HG03175 (cell line): Measurements from ENCODE around the gene SPTBN1.
"Not testable (repeated sequence)": the region's sequence is repeated elsewhere in the genome, so short reads cannot be mapped to it uniquely, and the experiment has no call there.

Source experiments
- ATAC-seq: cut with Tn5 transposase; IDR thresholded peaks from one replicate; pipeline ENCODE4 v1.9.1; 2021; ENCODE audit warnings: mild to moderate bottlenecking, moderate library complexity; ENCODE audit not compliant: unreplicated experiment

Gene SPTBN1

GRCh38 chr2:54499661-54500060 lies 43.5 kb downstream of the SPTBN1 start:
- no peak for ATAC-seq

- ATAC-seq = no peak
Measured at GRCh38 chr2:54500404-54501205, 44.5 kb downstream of the SPTBN1 start.

DNA sequence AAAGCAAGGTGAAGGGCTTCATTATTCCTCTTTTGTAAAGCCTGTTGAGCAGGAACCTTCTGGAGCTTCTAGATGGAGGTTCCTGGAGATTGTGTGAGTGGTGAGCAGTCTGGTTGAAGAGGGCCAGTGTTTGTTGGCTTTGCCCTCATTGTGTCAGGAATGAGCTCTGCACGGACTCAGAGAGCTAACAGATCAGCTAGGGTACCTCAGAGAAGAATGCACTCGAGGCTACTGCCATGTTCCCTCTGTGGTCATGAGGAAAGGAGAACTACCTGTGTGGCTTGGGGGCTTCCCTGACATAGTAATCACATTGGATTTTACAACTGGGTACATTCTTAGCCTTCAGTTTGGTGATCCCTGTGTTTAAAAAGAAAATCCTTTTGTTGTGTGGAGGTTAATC lies 46.6 kb downstream of the SPTBN1 start:
- no peak for ATAC-seq

- peak; percentile 57 for ATAC-seq
Measured at GRCh38 chr2:54503192-54503591, 47.1 kb downstream of the SPTBN1 start.

GRCh38 chr2:54503828-54504227 lies 47.7 kb downstream of the SPTBN1 start:
- no peak for ATAC-seq

DNA sequence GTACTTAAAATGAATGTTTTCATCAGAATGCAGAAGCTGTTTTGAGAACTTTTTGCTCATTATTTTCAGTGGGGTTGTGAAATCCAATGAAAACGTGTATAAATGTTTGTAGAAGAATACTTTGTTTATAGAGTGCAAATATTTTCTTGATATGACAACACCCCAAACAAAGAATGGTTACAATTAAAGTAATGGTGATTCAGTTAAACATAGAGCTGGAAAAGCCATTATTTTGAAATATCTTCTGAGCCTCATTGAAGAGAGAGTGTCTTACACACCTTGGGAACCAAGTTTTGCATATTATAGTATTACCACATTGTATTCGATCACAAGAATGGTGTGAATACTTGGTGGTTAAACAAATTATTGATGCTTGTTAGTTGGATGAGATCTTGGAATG lies 48.7 kb downstream of the SPTBN1 start:
- no peak for ATAC-seq

- ATAC-seq = no peak
Measured at GRCh38 chr2:54508541-54508940, 52.4 kb downstream of the SPTBN1 start.

GRCh38 chr2:54509043-54509442 lies 52.9 kb downstream of the SPTBN1 start:
- ATAC-seq = not testable (repeated sequence)

DNA sequence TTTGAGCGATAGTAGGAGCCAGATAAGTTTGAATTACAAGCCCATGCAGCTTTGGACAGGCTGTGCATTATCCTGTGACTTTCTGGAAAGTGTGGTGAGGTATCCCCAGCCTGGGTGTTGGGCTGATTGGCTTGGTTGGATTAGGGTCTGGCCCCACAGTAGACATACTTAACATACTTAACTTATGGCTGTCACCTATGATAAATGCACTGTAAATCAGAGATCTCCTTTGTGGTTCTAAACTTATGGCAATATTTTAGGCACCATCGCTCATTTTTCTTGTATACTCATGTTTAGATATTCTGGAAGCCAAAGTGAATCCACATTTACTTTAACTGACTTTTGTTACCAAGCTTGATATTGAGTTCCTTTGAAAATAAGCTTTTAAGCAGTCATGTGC lies 54.8 kb downstream of the SPTBN1 start:
- no peak for ATAC-seq

DNA sequence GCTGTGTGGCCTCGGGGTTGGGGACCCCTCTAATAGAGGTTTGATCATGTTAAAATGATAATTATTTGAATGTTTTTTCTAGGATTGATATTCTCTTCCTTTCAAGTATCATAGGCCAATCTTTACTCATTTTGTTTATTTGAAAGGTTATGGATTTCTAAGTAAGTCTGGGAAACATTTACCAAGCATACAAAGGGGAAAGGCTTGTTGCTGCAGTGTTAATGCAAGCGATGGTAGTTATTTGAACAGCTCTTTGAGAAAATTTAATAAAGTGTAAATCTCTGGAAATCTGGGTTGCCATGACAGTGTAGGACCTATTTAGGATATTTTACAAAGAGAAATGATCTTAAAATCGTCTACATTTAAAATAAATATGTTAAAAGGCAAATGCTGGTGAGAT lies 56.1 kb downstream of the SPTBN1 start:
- ATAC-seq = no peak

DNA sequence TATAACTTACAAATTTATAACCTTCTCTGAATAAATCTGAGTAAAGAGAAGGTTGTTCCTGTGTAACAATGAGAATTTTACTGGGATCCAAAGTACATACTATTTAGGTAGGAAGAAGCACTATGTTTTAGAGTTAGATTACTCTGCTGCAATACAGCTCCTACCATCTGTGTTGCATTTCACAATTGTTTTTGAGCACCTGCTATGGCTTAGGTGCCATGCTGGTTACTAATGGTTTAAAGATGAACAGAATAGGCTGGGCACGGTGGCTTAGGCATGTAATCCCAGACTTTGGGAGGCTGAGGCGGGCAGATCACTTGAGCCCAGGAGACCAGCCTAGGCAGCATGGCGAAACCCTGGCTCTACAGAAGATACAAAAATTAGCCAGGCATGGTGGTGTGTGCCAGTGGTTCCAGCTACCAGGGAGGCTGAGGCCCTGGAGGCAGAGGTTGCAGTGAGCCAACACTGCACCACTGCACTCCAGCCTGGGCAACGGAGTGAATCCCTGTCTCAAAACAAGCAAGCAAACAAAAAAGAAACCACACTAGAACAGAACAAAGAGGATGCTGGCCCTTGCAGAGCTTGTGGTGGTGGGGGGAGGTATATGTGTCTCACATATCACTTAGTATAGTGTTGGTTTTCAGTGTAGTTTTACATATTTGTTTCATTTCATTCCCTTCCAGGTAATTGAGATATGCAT lies 56.7 kb downstream of the SPTBN1 start:
- ATAC-seq = no peak

- ATAC-seq = no peak
Measured at GRCh38 chr2:54513363-54513715, 57.2 kb downstream of the SPTBN1 start.

DNA sequence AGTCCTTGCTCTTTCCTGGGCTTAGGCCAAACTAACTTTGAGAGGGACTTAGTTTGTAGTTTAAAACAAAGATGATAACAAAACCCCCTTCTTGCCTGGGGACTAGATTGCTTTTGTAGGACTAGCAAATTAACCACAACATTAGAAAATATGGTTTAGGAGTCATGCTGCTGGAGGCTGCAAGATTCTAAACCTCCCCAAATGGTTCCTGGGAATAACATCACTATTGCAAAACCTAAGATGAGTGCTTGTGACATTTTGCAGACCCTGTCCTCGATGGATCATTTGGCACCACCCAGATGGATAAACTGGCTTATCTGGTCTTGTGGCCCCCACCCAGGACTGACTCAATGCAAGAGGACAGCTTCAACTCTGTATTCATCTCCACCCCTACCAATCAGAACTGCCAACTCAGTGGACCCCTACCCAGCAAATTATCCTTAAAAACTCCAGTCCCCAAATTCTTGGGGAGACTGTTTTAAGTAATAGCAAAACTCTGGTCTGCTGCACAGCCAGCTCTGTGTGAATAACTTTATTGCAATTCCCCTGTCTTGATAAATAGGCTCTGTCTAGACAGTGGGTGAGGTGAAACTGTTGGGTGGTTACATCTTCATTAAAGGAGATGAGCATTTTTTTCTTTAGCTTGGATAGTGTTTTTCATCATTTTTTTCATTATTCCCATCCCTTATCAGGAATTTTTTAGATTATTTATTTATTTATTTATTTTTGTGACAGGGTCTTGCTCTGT lies 58.9 kb downstream of the SPTBN1 start:
- ATAC-seq = no peak

DNA sequence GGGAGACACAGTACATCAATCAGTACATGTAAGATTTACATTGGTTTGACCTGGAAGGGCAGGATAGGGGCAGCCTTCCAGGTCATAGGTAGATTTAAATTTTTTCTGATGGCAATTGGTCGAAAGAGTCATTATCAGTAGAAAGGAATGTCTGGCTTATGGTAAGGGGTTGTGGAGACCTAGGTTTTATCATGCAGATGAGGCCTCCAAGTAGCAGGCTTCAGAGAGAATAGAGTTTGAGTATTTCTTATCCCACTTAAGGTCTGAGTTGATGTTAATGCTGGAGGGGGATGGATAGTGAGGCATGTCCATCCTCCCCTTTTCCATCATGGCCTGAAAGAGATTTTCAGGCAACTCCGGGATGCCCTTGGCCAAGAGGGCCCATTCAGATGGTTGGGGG lies 60.7 kb downstream of the SPTBN1 start:
- no peak for ATAC-seq

- not testable (repeated sequence) for ATAC-seq
Measured at GRCh38 chr2:54518016-54518415, 61.9 kb downstream of the SPTBN1 start.

GRCh38 chr2:54518430-54518829 lies 62.3 kb downstream of the SPTBN1 start:
- ATAC-seq = no peak

- ATAC-seq = no peak
Measured at GRCh38 chr2:54519841-54520459, 63.8 kb downstream of the SPTBN1 start.

DNA sequence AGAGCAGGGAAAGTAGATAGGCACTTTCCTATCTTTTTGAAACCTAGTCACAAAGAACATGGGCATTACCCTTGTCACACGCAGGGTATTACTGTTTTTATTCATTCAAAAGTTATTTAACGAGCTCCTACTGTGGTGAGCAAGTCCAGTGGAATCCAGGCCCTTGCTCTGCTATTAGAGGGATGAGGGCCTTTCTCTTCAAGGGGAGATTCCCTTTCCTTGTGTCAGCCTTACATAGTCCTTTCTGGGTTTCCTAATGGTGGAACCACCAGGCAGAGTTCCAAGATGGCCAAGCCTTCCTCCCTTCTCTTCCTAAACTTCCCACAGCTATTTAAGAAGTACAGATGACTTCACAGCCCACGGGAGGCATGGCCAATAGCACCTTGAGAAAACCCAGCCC lies 64.6 kb downstream of the SPTBN1 start:
- no peak for ATAC-seq

DNA sequence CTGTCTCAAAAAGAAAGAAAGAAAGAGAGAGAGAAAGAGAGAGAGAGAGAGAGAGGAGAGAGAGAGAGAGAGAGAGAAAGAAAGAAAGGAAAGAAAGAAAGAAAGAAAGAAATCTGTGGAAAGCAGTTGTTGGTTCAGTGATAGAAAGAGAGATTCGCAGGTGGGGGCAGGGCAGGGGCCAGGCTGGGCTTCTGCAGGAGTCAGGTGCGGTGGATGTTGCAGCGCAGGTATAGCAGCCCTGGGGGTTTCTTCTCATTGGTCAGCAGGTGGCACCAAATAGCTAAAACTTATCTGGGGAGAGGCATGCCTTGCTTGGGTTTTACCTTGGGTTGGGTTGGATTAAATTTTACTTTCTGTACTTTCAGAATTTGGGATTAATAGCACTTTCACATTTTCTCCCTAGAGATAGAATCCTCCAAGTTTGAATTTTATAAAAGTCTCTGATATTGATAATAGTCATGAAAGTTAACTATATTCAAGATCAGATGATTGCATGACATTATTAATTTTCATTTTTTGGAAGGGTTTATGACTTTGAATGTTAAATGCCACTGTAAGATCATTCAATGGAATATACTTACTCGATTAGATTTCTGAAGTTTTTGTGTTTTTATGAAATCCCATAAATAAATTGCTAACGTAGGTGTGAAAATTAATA lies 66.6 kb downstream of the SPTBN1 start:
- ATAC-seq = peak; percentile 75

DNA sequence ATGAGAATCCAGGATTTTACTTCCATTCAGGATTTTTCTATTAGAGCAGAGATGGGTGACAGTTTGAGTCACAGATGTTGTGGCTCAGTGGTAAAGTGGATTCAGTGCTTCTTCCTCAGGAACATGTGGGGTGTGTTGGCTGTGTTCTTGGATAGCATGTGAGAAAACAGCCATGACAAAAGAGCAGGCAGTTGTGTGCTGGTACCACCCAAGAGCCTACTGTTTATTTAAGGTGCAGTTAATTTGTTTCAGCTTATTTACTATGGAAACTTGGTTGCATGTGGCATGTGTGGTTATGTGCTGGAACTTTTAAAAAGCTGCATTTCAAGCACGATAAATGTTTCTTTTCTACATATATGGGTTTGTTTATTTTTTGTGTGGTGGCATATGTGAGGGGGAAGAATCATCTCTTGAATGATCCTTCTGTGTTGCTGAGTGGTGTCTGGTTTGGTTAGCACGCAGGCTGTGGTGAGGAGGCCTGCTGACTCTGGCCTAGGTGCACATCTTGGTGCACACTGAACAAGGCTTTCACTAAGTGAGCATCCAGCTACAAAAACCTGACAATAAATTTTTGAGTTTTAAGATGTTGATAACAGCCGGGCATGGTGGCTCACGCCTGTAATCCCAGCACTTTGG lies 67.3 kb downstream of the SPTBN1 start:
- no peak for ATAC-seq
